ENCODE data around the gene CTF1. TPM values are rescaled to one million over a fixed set of nuclear protein-coding genes. Genes with fewer than 3 reads are reported as not detected.
"Not testable (repeated sequence)": the region's sequence is repeated elsewhere in the genome, so short reads cannot be mapped to it uniquely, and the experiment has no call there.

The CTF1 gene, protein sequence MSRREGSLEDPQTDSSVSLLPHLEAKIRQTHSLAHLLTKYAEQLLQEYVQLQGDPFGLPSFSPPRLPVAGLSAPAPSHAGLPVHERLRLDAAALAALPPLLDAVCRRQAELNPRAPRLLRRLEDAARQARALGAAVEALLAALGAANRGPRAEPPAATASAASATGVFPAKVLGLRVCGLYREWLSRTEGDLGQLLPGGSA
- under 1 TPM; 0.29 to 0.96 TPM for total RNA-seq

DNA sequence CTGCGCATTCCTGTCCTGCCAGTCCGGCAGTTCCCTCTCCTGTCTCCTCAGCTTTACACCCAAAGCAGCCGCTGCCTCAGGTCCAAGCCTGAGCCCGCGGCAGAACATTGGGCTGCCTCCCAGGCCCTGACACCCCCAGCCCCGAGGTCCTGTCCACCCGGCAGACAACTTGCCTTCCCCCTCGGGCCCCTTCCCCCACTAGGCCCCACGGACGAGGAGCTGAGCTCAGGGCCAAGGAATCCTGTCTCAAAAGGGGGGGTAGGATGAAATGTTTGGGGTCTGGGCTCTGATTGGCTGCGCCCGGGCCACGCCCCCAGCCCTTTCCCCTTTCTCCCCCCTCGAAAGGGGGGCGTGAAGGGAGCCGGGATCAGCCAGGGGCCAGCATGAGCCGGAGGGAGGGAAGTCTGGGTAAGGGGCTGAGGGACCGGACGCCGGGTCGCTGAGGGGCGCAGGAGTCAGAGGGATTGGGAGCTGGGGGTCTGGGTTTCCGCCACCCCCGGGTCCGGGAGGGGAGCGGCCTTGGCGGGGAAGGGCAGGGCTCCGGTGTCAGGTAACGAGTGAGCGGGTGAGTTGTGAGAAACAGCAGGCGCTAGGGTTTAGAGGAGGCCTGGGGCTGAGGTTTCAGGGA lies at the start of gene CTF1:
Gene CTF1, plus strand, starts transcription at position 354 of the 628 bp plus-strand sequence. Its CDS starts 30 bp downstream, at position 384.
- DNase-seq (ENCODE audit: low spot score in 2 of 2) (peak in 1 of 2 donors; percentile 12), ATAC-seq (no peak)
- Mint-ChIP-seq H3K27ac (peak within 1 kb of the TSS; percentile 88), H3K36me3 (peaks cover 6 to 7% of the 10 kb centered on the region in 2 donors), H3K9me3 (no peaks in the 10 kb centered on the region)

DNA sequence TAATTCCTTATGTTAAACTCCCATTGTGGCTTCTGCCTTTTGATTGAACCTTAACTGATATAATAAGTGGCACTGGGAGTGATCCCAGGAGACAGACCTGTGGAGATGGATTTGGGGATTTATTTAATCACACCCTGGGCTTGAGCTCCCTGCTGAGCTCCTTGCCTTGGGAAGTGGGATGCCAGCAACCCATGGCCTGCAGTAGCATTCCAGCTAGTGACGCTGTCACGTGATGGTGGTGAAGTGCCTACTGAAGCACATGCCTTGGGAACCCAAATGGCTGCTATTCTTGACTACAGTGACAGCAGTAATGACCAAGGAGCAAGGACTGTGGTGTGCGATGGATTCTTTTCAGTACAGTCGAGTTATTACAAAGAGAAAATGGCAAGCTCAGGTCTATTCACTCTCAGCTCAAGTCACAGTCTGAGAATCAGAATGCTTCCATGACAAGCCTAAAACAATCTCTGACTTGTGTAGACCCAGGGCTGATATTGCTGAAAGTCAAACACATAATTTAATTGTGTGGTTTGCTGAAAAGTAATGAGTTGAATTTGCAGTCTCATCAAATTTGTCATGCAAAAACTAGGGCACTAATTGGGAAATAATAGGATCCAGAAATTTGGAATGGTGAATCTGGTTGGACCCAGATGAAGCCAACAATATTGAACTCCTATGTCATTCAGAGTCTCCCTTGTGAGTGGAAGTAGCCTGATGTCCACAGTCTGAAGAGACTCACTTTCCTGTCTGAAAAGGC lies 49.6 kb upstream of the CTF1 start:
- no peak for ATAC-seq
- no peak for DNase-seq (ENCODE audit: low spot score in 2 of 2)
- Mint-ChIP-seq H3K36me3 (no peaks in the 10 kb centered on the region), H3K27ac (no peak overlapping the region), H3K9me3 (no peaks in the 10 kb centered on the region)

DNA sequence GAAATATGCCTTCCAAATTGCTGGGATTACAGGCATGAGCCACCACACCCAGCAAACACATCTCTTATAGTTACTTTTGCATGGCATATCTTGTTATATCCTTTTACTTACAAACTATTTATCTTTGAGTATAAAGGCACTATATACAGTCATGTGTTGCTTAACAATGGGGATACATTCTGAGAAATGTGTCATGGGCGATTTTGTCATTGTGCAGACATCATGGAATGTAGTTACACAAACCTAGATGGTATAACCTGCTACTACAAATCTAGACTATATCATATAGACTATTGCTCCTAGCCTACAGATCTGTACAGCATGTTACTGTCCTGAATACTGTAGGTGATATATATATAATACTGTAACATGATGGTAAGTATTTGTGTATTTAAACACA lies 46.2 kb upstream of the CTF1 start:
- Mint-ChIP-seq H3K9me3 (no peaks in the 10 kb centered on the region), H3K27ac (no peak overlapping the region), H3K36me3 (no peaks in the 10 kb centered on the region)
- ATAC-seq (peak in 1 of 2 donors; percentile 31), DNase-seq (ENCODE audit: low spot score in 2 of 2) (no peak)

DNA sequence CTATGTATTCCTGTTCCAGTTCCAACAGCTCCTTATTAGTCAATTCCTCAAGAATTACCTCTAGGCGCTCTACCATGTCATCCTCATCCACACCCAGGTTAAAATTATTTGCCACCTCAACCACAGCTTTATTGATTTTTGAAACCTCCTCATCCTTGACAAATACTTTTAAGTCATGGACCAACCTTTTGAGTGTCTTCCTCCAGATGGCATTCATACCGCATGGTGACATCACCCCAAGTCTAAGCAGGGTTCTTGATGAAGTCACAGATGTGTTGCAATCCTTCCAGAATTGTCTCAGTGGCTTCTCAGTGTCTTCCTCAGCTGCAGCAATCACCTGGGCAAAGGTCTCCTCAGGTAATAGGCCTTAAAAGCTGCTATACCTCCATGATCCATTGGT lies 42.7 kb upstream of the CTF1 start:
- H3K27ac Mint-ChIP-seq, result no peak overlapping the region
- H3K9me3 Mint-ChIP-seq, result no peaks in the 10 kb centered on the region
- H3K36me3 Mint-ChIP-seq, result no peaks in the 10 kb centered on the region
- ATAC-seq, result no peak
- no peak for DNase-seq (ENCODE audit: low spot score in 2 of 2)

DNA sequence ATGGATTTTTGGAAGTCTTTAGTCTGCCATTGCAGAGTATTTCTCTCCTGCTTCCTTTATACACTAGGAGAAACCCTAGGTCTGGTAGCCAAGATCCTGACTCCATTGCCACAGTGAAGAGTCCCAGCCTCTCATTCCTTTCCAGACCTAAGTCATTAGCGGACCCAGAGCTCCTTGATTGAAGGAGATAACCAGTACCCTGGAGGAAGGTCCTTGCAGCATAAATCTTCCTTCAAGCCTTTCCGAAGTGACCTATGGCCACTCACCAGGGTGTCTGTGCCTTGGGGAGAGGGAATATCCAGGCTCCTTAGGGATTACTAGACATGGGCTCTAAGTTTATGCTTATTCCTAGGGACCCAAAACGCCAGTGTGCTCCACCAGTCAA lies 38.3 kb upstream of the CTF1 start:
- no peaks in the 10 kb centered on the region for H3K36me3 Mint-ChIP-seq
- H3K9me3 Mint-ChIP-seq, result no peaks in the 10 kb centered on the region
- ATAC-seq (no peak), DNase-seq (ENCODE audit: low spot score in 2 of 2) (no peak)
- no peak overlapping the region for H3K27ac Mint-ChIP-seq

DNA sequence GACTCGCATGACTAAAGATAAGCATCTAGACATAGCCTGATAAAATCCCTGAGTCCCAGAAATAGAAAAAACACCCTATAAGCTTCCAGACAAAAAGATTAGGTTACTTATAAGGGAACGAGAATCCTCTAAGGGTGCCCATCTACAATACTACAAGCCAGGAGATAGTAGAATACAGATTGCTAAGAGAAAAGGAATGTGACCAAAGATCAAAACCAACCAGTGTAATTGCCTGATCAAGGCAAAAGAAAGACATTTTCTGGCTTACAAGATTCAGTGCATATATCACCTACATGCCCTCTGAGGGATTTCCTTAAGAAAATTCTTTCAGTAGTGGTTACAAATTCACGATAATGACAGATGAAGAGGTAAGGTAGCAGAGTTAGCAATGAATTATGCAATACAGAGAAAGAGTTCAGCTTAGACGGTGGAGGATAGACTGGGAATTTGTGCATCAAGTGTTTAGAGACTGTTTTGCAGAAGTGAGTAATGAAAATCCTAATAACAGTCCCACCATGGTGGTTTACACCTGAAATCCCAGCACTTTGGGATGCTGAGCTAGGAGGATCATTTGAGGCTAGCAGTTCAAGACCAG lies 37.5 kb upstream of the CTF1 start:
- ATAC-seq (no peak), DNase-seq (ENCODE audit: low spot score in 2 of 2) (no peak)
- Mint-ChIP-seq H3K9me3 (no peaks in the 10 kb centered on the region), H3K27ac (no peak overlapping the region), H3K36me3 (no peaks in the 10 kb centered on the region)

DNA sequence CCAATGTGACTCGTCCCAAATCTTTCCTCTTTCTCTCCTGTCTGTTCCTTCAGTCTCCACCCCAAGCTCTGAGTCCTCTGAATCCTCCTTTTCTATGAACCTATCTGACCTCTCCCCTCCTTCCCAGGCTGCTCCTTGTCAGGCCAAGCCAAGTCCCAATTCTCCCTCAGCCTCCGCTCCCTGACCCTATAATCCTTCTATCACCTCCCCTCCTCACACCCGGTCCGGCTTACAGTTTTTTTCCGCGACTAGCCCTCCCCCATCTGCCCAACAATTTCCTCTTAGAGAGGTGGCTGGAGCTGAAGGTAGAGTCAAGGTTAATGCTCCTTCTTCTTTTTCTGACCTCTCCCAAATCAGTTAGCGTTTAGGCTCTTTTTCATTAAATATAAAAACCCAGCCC lies 35.7 kb upstream of the CTF1 start:
- H3K36me3 Mint-ChIP-seq; ATAC-seq; H3K9me3 Mint-ChIP-seq; DNase-seq (ENCODE audit: low spot score in 2 of 2): not testable (repeated sequence)
- H3K27ac Mint-ChIP-seq, result peak overlapping the region in 1 of 2 donors; percentile 13

DNA sequence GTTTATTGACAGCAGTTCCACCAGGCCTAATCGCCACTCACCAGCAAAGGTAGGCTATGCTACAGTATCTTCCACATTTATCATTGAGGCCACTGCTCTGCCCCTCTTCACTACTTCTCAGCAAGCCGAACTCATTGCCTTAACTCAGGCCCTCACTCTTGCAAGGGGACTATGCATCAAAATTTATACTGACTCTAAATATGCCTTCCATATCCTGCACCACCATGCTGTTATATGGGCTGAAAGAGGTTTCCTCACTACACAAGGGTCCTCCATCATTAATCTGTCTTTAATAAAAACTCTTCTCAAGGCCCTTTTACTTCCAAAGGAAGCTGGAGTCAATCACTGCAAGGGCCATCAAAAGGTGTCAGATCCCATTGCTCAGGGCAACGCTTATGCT lies 33.2 kb upstream of the CTF1 start:
- H3K27ac Mint-ChIP-seq; ATAC-seq; DNase-seq (ENCODE audit: low spot score in 2 of 2); H3K9me3 Mint-ChIP-seq; H3K36me3 Mint-ChIP-seq: not testable (repeated sequence)

DNA sequence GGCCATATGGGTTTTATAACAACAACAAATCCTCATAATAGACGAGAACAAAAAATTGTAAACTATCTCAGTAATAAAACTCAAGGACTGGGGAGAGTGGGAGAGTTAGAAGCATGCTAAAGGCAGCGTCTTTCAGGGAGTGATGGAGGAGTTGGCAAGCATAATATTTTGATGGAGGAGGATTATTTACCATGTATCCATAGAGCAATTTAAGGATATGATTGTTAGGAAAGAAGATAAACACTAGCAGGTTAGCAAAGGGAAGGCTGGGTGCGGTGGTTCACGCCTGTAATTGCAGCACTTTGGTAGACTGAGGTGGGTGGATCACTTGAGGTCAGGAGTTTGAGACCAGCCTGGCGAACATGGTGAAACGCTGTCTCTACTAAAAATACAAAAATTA lies 30.4 kb upstream of the CTF1 start:
- DNase-seq (ENCODE audit: low spot score in 2 of 2) (no peak), ATAC-seq (no peak)
- H3K9me3 Mint-ChIP-seq, result no peaks in the 10 kb centered on the region
- no peak overlapping the region for H3K27ac Mint-ChIP-seq
- H3K36me3 Mint-ChIP-seq, result no peaks in the 10 kb centered on the region

DNA sequence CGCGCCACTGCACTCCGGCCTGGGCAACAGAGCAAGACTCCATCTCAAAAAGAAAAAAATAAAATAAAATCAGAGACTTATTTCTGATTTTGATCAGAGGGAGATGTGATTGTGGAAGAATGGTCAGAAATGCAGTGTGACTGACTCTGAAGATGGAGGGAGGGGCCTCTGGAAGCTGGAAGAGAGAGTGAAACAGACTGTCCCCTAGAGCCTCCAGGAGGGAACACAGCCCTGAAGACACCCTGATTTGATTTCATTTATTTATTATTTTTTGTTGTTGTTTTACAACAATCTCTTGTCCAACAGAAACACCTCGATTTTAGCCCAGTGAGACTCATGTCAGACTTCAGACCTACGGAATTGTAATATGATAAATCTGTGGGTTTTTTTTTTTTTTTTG lies 28.7 kb upstream of the CTF1 start:
- ATAC-seq (no peak), DNase-seq (ENCODE audit: low spot score in 2 of 2) (no peak)
- Mint-ChIP-seq H3K27ac (no peak overlapping the region), H3K9me3 (no peaks in the 10 kb centered on the region), H3K36me3 (no peaks in the 10 kb centered on the region)

DNA sequence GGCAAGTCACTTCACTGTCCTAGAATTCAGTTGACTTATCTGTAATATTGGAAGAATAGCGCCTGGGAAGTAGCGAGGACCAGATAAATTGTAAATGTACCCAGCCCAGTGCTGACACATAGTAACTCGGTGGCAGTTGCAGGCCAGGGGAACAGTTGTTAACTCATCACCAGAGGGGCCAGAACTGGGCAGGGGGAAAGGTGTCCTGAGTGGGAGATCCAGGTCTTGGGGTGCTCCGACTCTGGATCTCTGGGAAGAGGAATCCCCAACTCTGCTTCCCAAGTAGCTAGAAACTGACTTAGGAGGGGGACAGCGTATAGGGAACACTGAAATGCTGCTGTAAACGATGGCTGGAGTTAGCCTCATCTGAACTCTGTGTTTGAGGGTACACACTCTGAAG lies 25.5 kb upstream of the CTF1 start:
- no peak for ATAC-seq
- H3K27ac Mint-ChIP-seq, result no peak overlapping the region
- H3K9me3 Mint-ChIP-seq, result no peaks in the 10 kb centered on the region
- peaks cover 4 to 18% of the 10 kb centered on the region in 2 donors for H3K36me3 Mint-ChIP-seq
- no peak for DNase-seq (ENCODE audit: low spot score in 2 of 2)

DNA sequence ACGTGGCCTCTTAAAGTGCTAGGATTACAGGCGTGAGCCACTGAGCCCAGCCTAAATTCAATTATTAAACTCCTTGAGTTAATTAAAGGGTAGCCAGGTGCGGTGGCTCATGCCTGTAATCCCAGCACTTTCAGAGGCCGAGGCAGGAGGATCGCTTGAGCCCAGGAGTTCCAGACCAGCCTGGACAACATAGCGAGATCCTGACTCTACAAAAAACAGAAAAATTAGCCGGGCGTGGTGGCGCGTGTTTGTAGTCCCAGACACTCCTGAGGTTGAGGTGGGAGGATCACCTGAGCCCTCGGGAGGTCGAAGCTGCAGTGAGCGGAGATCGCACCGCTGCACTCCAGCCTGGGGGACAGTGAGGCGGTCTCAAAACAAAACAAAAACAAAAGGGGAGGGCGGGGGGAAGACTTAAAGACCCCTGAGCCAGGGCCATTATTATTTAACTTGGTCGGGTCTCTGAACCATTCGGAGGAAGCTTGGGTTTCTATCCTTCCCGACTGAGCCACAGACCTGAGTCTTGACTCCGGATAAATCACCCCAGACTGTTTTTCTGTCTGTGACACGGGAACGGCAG lies 22.1 kb upstream of the CTF1 start:
- no peaks in the 10 kb centered on the region for H3K9me3 Mint-ChIP-seq
- DNase-seq (ENCODE audit: low spot score in 2 of 2) (no peak), ATAC-seq (no peak)
- peak overlapping the region; percentile 90 to 92 for H3K27ac Mint-ChIP-seq
- peaks cover 19 to 23% of the 10 kb centered on the region in 2 donors for H3K36me3 Mint-ChIP-seq

DNA sequence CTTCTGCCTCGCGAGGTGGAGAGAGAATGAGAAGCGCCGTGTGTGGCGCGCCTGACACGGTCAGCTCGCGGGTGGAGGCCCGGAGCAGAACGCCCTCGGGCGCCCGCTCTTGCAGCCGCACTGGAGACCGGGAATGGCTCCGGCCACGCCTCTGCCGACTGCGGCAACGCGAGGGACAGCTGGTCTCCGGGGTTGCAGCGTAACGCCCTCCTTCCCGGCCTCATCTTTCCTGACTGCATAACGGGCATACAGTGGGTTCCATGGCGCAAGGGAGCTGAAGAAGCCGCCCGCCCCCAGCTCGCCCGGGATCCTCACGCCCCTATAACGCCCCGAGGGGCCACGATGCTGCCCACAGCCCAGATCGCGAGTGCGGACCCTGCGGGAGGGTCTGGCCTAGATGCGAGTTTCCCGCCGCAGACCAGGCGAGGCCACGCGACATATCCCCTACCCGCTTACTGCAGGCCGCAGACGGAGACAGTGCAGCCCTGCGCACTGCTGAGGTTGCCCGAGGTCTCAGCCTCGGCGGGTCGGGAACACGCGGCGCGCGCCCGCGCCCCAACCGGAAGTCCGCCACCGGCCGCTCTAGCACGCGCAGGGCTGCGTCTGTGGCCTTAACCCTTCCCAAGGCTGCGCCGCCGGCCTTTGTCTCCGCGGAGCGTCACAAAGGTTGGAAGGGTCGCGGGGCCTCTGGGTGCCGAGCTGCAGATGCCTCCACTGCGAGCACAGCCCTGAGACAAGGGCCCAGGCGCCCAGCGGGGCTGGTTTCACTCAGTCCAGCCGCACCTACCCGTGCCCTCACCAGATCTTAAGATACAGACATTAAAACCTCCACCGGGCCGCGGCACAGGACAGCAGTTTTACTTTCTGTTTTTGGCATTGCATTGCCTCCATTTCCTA lies 21.3 kb upstream of the CTF1 start:
- DNase-seq (ENCODE audit: low spot score in 2 of 2), result peak; percentile 87 to 88
- peak; percentile 78 to 93 for ATAC-seq
- no peaks in the 10 kb centered on the region for H3K9me3 Mint-ChIP-seq
- H3K36me3 Mint-ChIP-seq, result peaks cover 19 to 23% of the 10 kb centered on the region in 2 donors
- H3K27ac Mint-ChIP-seq, result peak overlapping the region; percentile 90 to 98

DNA sequence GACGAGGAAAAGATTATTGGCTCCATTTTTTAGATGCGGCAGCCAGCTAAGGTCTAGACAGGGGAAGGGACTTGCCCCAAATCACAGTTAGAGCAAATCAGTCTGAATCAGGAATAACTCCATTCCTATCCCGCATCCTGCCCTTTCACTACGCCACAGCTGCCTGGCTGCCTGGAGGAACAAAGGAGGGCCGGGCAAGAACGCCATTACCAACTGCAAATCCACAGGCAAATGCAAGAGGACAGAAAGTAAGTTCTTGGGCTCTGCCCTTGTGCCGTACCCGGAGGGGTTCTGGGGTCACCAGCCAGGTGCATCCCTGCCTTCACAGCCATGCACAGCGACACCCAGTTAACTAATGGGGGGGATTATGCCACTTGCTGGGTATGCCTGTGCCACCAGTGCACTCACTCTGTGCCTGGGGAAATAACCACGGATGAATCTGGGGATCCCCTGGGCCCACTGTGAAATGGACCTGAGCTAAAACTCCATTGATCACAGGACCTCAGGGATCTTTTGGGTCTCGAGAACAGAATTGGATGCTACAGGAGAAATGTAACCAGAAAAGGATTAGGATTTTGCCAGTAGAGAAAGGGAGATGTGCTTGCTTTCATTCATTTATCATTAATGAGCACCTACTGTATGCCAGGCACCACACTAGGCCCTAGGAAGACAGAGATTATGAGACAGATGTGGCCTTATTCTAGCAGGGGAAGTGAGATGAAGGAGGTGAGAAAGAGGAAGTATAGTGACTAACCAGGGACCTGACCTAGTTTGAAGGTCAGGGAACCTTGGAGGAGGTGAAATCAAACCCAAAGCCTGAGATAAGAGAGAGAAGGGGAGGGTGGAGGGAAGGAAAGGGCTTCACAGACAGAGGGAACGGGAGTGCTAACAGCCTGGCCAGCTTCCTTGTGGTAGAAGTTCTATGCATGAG lies 20.3 kb upstream of the CTF1 start:
- H3K36me3 Mint-ChIP-seq, result peaks cover 19 to 23% of the 10 kb centered on the region in 2 donors
- peak; percentile 17 to 77 for ATAC-seq

DNA sequence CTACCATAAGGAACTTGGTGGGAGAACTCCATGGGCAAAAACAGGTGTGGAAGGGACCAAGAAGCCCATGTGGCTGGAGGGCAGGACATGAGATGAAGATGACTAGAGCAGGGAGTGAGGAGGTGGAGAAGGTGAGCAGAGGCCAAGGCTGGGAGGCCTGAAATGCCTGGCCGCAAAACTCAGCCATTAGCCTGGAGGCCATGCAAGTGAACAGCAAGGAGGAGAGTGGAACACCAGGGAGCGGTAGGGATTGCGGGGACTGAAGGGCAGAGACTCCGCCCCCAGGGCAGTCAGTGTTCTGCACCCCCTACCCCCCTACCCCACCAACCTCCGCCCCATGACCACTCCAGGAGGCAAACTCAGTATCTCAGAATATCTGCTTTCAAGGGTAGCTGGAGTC lies 19.5 kb upstream of the CTF1 start:
- no peak for DNase-seq (ENCODE audit: low spot score in 2 of 2)

More for the DNA sequence above, 20.3 kb upstream of the CTF1 start:
- H3K9me3 Mint-ChIP-seq, result no peaks in the 10 kb centered on the region
- peak in 1 of 2 donors; percentile 26 for DNase-seq (ENCODE audit: low spot score in 2 of 2)
- peak overlapping the region; percentile 90 to 98 for H3K27ac Mint-ChIP-seq

More for the DNA sequence above, 19.5 kb upstream of the CTF1 start:
- Mint-ChIP-seq H3K9me3 (no peaks in the 10 kb centered on the region), H3K27ac (peak overlapping the region; percentile 90 to 98), H3K36me3 (peaks cover 19 to 23% of the 10 kb centered on the region in 2 donors)
- no peak for ATAC-seq

Measured in activated naive CD4-positive, alpha-beta T cell treated with anti-CD3 and anti-CD28 coated beads, Interleukin-2, amount 50 U/mL, for 72 hours (primary cell).